Esophagus mucosa (tissue), 1 donor: ENCODE results near the gene BTNL9. TPM values are rescaled to one million over a fixed set of nuclear protein-coding genes. Genes with fewer than 3 reads are reported as not detected.
"Not testable (repeated sequence)": the region's sequence is repeated elsewhere in the genome, so short reads cannot be mapped to it uniquely, and the experiment has no call there.

Experiments used
- ATAC-seq: fragments of 200-7000 bp; cut with Tn5 transposase; one replicate; pipeline ENCODE4 v1.9.1; 2020
- total RNA-seq: library from RNA; stranded (reverse); gene quantifications from one replicate; pipeline ENCODE4 v1.2.4, GENCODE V29; 2023
- donor health status: DM: yes; HTN: yes; CAD: no.

BTNL9 gene
- total RNA-seq, 1 donor from 2014 or later: 2.5 TPM

DNA sequence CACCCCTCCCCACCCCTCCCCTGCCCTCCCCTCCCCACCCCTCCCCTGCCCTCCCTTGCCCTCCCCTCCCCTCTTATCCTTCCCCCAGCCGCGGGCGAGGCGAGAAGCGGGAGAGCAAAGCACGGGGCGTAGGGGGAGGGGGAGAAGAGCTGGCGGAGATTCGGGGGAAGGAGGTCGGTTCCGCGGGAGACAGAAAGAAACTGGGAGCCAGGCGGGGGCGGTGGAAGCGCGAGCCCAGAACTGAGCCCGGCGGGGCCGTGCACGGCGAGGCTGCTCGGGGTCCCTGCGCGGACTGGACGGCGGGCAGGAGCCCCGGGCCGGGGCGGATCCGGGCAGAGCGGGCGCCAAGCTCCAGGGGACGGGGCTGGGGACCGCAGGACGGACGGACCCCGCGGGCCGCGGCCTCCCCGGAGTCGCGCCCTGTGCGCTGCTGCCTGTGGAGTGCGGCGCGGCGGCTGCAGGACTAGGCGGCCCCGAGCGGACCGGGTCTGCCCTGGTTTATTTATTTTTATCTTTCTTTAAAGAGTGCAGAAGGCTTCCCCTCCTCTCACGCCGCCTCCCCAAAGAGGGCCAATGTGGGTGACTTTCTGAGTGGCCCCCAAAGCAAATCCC, 61.1 kb downstream of the BTNL9 start:
- ATAC-seq: peak; percentile 19

- ATAC-seq: peak; percentile 24
Observed at GRCh38 chr5:181101930-181102674, 62.0 kb downstream of the BTNL9 start.

DNA sequence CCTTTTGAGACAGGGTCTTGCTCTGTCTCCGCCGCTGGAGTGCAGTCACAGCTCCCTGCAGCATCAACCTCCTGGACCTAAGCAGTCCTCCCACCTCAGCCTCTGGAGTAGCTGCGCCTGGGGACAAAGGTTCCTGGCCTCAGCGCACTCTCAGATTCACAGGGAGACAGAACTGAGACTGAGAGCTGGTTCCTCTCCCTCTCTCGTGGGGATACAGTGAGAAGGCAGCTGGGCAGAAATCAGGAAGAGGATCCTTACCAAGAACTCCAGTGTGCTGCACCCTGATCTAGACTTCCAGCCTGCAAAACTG, 64.1 kb downstream of the BTNL9 start:
- ATAC-seq: not testable (repeated sequence)

DNA sequence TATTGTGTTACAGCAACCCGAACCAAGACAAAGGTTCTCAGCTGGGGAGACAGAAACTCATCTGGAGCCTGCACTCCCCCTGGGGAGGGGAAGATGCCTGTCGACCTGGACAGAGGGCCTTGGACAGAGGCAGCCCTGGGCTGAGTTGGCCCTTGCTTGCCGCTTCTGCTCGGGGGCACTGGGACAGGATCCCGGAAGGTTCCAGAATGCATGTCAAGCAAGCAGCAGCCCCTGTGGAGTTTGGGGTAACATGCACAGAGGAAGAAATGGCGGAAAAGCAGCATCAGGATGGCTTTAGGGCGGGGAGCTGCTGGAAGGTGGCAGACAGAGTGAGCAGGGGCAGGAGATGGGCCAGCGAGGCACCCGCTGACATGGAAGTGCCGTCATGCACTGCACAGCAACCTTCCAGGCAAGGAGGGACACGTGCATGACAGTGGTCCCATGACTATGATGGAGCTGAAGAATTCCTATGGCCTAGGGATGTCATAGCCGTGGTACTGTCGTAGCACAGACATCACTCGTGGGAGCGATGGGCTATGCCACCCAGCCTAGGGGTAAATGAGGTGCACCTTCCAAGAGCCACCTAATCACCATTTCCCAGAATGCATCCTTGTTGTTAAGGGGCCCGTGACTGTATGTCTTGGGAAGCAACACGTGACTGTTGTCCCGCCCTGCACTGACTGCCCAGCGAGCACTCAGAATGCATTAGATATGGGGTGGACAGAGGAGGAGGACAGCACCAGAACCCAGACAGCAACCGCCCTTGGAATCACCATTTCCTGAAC, 64.7 kb downstream of the BTNL9 start:
- peak; percentile 13 for ATAC-seq

- no peak for ATAC-seq
Observed at GRCh38 chr5:181105391-181106025, 65.4 kb downstream of the BTNL9 start.

- no peak for ATAC-seq
Observed at GRCh38 chr5:181107699-181108098, 67.6 kb downstream of the BTNL9 start.

- ATAC-seq: no peak
Observed at GRCh38 chr5:181108578-181109165, 68.6 kb downstream of the BTNL9 start.

- ATAC-seq: no peak
Observed at GRCh38 chr5:181109489-181110013, 69.5 kb downstream of the BTNL9 start.

GRCh38 chr5:181111010-181111409, 70.9 kb downstream of the BTNL9 start:
- no peak for ATAC-seq

Other genes starting within 250 kb of the BTNL9 start
- gene MGAT1, start 237.5 kb upstream of the BTNL9 start, total RNA-seq: 64.6 TPM
- 12.9 TPM for gene ZFP62, start 179.0 kb upstream of the BTNL9 start, total RNA-seq
- not detected for gene BTNL8, start 141.1 kb upstream of the BTNL9 start, total RNA-seq
- gene BTNL3, start 51.4 kb upstream of the BTNL9 start, total RNA-seq: not detected
- not detected for gene OR2V1, start 90.9 kb downstream of the BTNL9 start, total RNA-seq
- gene OR2V2, start 107.3 kb downstream of the BTNL9 start, total RNA-seq: not detected
- gene TRIM7, start 164.9 kb downstream of the BTNL9 start, total RNA-seq: 36.9 TPM
- 16.4 TPM for gene TRIM41, start 183.0 kb downstream of the BTNL9 start, total RNA-seq
- gene RACK1, start 203.6 kb downstream of the BTNL9 start, total RNA-seq: 1,941 TPM
- 2.7 TPM for gene TRIM52, start 220.9 kb downstream of the BTNL9 start, total RNA-seq